HCT116 (cell line): ENCODE results near the gene MCL1. TPM values are rescaled to one million over a fixed set of nuclear protein-coding genes. Genes with fewer than 3 reads are reported as not detected.

ENCODE experiments used
- ATAC-seq: fragments of 200-7000 bp; cut with Tn5 transposase; 2 replicates; pipeline ENCODE4 v1.9.1; 2020; ENCODE audit warnings: mild to moderate bottlenecking, moderate library complexity
- BruUV-seq: library from RNA; stranded (reverse); fragments of 400-500 nt; replicated peaks from 2 replicates; lab custom pipeline; 2021; lab: Mats Ljungman, UMichigan
- CTCF ChIA-PET: fragments of 300-600 bp; sonication (Branson Sonifier 250); formaldehyde crosslinking; loops from one replicate; lab custom pipeline; 2021; ENCODE audit warnings: antibody characterized with exemption; lab: Charles Lee
- POLR2A ChIA-PET: fragments of 300-600, 350-600 bp; sonication (Branson Sonifier 250); formaldehyde crosslinking; loops from one replicate; lab custom pipeline; 2021; ENCODE audit warnings: antibody characterized with exemption; lab: Charles Lee
- RAD21 ChIA-PET, 2 experiments: fragments of 300-600 bp; sonication (Branson Sonifier 250); formaldehyde crosslinking; loops; one replicate each; lab custom pipeline; 2023; ENCODE audit warnings: low total read pairs in 2 of 2; ENCODE audit not compliant: uncharacterized antibody in 2 of 2, unreplicated experiment in 2 of 2, low non-redundant PET in 1 of 2; lab: Charles Lee
- DNase-seq: peaks from one replicate; pipeline ENCODE4 v3.0.0-alpha.2; 2010; ENCODE audit warnings: low read depth, low spot score
- H2AFZ ChIP-seq: fragments of 200-600 bp; shearing (Covaris generic), sonication (generic); 2 replicates; pipeline ENCODE4 v1.6.1; 2017; ENCODE audit warnings: low read depth, mixed run types, mixed read lengths, antibody characterized with exemption, low read length; ENCODE audit not compliant: poor library complexity, severe bottlenecking
- H3K27ac ChIP-seq: 2 replicates; pipeline ENCODE4 v1.5.1; 2012; ENCODE audit warnings: low read depth, low read length
- H3K27me3 ChIP-seq: fragments of 200-600 bp; sonication (generic); 2 replicates; pipeline ENCODE4 v1.6.1; 2016; ENCODE audit warnings: mixed run types, low read length, mixed read lengths; ENCODE audit not compliant: insufficient read depth
- H3K36me3 ChIP-seq, 2 experiments: fragments of 200-500 bp in 1 of 2; fragments of 200-600 bp in 1 of 2; sonication (Bioruptor generic) in 1 of 2; sonication (generic) in 1 of 2; 2 replicates each; pipeline versions ENCODE4 v1.5.1 to v1.6.1; 2014 to 2016; ENCODE audit warnings: low read length in 2 of 2, inconsistent platforms in 1 of 2, mixed read lengths in 1 of 2, mixed run types in 1 of 2; ENCODE audit not compliant: insufficient read depth in 2 of 2, control insufficient read depth in 1 of 2
- H3K4me1 ChIP-seq, 2 experiments: fragments of 200-600 bp in 1 of 2; sonication (generic) in 1 of 2; 2 replicates each; pipeline versions ENCODE4 v1.5.1 to v1.6.1; 2012 to 2017; ENCODE audit warnings: low read length in 2 of 2, inconsistent platforms in 1 of 2, mild to moderate bottlenecking in 1 of 2, mixed read lengths in 1 of 2, mixed run types in 1 of 2, moderate library complexity in 1 of 2; ENCODE audit not compliant: insufficient read depth in 2 of 2, control insufficient read depth in 1 of 2
- H3K4me2 ChIP-seq: fragments of 200-600 bp; sonication (generic); 2 replicates; pipeline ENCODE4 v1.6.1; 2017; ENCODE audit warnings: mixed run types, low read length, mixed read lengths
- H3K4me3 ChIP-seq, 2 experiments: fragments of 200-600 bp in 1 of 2; sonication (generic) in 1 of 2; replicated peaks in 1 of 2; 2 replicates each; pipeline ENCODE4 v1.5.1; 2011 to 2016; ENCODE audit warnings: low read length in 2 of 2, control low read depth in 1 of 2, low read depth in 1 of 2, mild to moderate bottlenecking in 1 of 2, mixed read lengths in 1 of 2, mixed run types in 1 of 2
- H3K79me2 ChIP-seq: fragments of 200-600 bp; sonication (generic); 2 replicates; pipeline ENCODE4 v1.6.1; 2017; ENCODE audit warnings: mild to moderate bottlenecking, mixed run types, low read length, moderate library complexity, mixed read lengths; ENCODE audit not compliant: insufficient read depth
- H3K9ac ChIP-seq: fragments of 200-600 bp; sonication (generic); 2 replicates; pipeline ENCODE4 v1.6.1; 2016; ENCODE audit warnings: low read length, mixed read lengths
- H3K9me2 ChIP-seq: fragments of 200-600 bp; sonication (generic), shearing (Covaris generic); 2 replicates; pipeline ENCODE4 v1.6.1; 2017; ENCODE audit warnings: mixed run types, mild to moderate bottlenecking, moderate library complexity; ENCODE audit not compliant: insufficient read depth
- H3K9me3 ChIP-seq, 2 experiments: fragments of 200-500 bp in 1 of 2; fragments of 200-600 bp in 1 of 2; sonication (Bioruptor generic) in 1 of 2; sonication (generic) in 1 of 2; 2 replicates each; pipeline ENCODE4 v1.6.1; 2014 to 2017; ENCODE audit warnings: low read length in 2 of 2, mixed read lengths in 2 of 2, inconsistent platforms in 1 of 2, low read depth in 1 of 2, mild to moderate bottlenecking in 1 of 2, mixed run types in 1 of 2, moderate library complexity in 1 of 2; ENCODE audit not compliant: control insufficient read depth in 1 of 2, insufficient read depth in 1 of 2
- H4K20me1 ChIP-seq: fragments of 200-600 bp; sonication (generic), shearing (Covaris generic); 2 replicates; pipeline ENCODE4 v1.6.1; 2017; ENCODE audit warnings: mixed run types, mild to moderate bottlenecking, moderate library complexity; ENCODE audit not compliant: insufficient read depth
- CBX3 ChIP-seq: IDR thresholded peaks from 2 replicates; pipeline ENCODE4 v1.6.1; 2012; ENCODE audit warnings: low read depth
- CEBPB ChIP-seq: IDR thresholded peaks from 2 replicates; pipeline ENCODE4 v1.6.1; 2012; ENCODE audit warnings: low read depth
- EGR1 ChIP-seq: IDR thresholded peaks from 2 replicates; pipeline ENCODE4 v1.6.1; 2012; ENCODE audit warnings: low read depth
- EZH2 ChIP-seq: fragments of 200-600 bp; sonication (generic); IDR thresholded peaks from 2 replicates; pipeline ENCODE4 v1.6.1; 2017; ENCODE audit warnings: antibody characterized with exemption, mixed run types
- EZH2phosphoT487 ChIP-seq: fragments of 200-600 bp; IDR thresholded peaks from 2 replicates; pipeline ENCODE4 v1.6.1; 2018; ENCODE audit warnings: antibody characterized with exemption, borderline replicate concordance
- FOSL1 ChIP-seq: IDR thresholded peaks from 2 replicates; pipeline ENCODE4 v1.6.1; 2012; ENCODE audit warnings: low read depth
- POLR2A ChIP-seq: IDR thresholded peaks from 2 replicates; pipeline ENCODE4 v1.7.0; 2011; ENCODE audit warnings: borderline replicate concordance; ENCODE audit not compliant: insufficient read depth, insufficient read length; ENCODE audit errors: extremely low read depth
- POLR2AphosphoS5 ChIP-seq: IDR thresholded peaks from 2 replicates; pipeline ENCODE4 v1.6.1; 2011; ENCODE audit warnings: mild to moderate bottlenecking, low read depth, low read length, moderate library complexity
- RAD21 ChIP-seq: IDR thresholded peaks from 2 replicates; pipeline ENCODE4 v1.6.1; 2012; ENCODE audit warnings: low read depth, mild to moderate bottlenecking
- SIN3A ChIP-seq: IDR thresholded peaks from 2 replicates; pipeline ENCODE4 v1.6.1; 2012; ENCODE audit warnings: low read depth
- SP1 ChIP-seq: IDR thresholded peaks from 2 replicates; pipeline ENCODE4 v1.6.1; 2012; ENCODE audit warnings: low read depth
- SRF ChIP-seq: IDR thresholded peaks from 2 replicates; pipeline ENCODE4 v1.6.1; 2012; ENCODE audit warnings: low read depth
- YY1 ChIP-seq: IDR thresholded peaks from 2 replicates; pipeline ENCODE4 v1.6.1; 2011; ENCODE audit warnings: low read length, low read depth, moderate library complexity, mild to moderate bottlenecking; ENCODE audit not compliant: insufficient replicate concordance; ENCODE audit errors: extremely low read depth
- ZFX ChIP-seq: fragments of 450-650 bp; IDR thresholded peaks from 2 replicates; pipeline ENCODE4 v1.6.1; 2017
- ZNF274 ChIP-seq: fragments of 200-500 bp; sonication (Bioruptor generic); IDR thresholded peaks from 2 replicates; pipeline ENCODE4 v1.6.1; 2014; ENCODE audit warnings: mild to moderate bottlenecking, low read depth, low read length, inconsistent platforms
- intact Hi-C: fragments of 100-400 bp; cut with micrococcal nuclease; formaldehyde crosslinking; loops from 2 replicates; pipeline ENCODE4 v1.10.0; 2022
- total RNA-seq: library from RNA; stranded (reverse); gene quantifications from one replicate; pipeline ENCODE4 v1.2.1, GENCODE V29; 2021; ENCODE audit not compliant: unreplicated experiment
- TF ChIP-seq, protein P1 (sequence below): IDR thresholded peaks from 2 replicates; pipeline ENCODE4 v1.6.1; 2012; ENCODE audit warnings: low read depth
- TF ChIP-seq, protein P2 (sequence below): IDR thresholded peaks from 2 replicates; pipeline ENCODE4 v1.6.1; 2011; ENCODE audit warnings: mild to moderate bottlenecking, low read length, moderate library complexity; ENCODE audit not compliant: insufficient replicate concordance; ENCODE audit errors: extremely low read depth
- TF ChIP-seq, protein P3 (sequence below), 3 experiments: fragments of 200-600 bp in 1 of 3; sonication (generic) in 1 of 3; IDR thresholded peaks in 2 of 3; conservative IDR thresholded peaks in 1 of 3; 2 replicates each; pipeline ENCODE4 v1.5.1; 2012 to 2017; ENCODE audit warnings: low read depth in 2 of 3, low read length in 2 of 3, antibody characterized with exemption in 1 of 3, borderline replicate concordance in 1 of 3, control low read depth in 1 of 3, mild to moderate bottlenecking in 1 of 3, mixed read lengths in 1 of 3, mixed run types in 1 of 3, moderate library complexity in 1 of 3; ENCODE audit not compliant: insufficient read depth in 1 of 3
- TF ChIP-seq, protein P4 (sequence below): IDR thresholded peaks from 2 replicates; pipeline ENCODE4 v1.6.1; 2012

Gene MCL1
- total RNA-seq, 1 experiment from 2014 or later, result 146 TPM

DNA sequence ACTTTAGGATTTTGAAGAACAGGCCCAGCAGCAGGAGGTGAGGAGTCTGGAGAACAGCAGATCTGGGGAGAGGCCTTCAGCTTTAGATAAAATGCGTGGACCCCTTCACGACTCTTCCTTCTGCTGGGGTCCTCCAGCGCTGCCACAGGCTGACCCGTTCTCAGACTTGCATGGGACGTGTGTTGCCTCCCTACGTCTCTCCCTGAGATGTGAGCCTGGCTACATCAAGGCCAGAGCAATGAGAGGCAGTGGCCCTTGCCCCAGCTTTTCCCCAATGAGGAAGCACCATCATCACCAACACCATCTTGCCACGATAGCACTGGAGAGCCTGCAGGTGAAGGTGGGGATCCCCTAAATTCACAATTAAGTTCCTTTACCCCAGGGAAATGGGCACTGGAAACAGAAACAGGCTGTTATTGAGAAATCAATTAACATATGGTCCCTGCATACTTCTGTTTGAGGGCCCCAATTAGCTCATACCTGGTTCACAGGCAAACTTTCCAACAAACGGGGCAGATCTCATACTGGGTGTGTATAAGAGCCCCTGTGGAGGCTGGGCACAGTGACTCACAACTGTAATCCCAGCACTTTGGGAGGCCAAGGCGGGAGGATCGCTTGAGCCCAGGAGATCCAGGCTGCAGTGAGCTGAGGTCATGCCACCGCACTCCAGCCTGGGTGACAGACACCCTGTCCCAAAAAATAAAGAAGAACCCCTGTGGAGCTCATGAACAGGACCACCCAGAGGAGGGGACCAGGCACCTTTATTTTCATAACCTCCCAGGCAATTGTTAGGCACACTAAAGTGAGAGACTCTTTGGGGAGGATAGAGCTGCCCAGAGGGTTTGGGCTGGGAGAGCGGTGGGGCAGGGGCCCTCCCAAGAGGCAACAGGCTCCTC, 42.3 kb downstream of the MCL1 start:
- Histone ChIP-seq H3K4me1 (peaks cover 6 to 44% of the 10 kb centered on the region in 2 experiments; a peak in 3 of 4 replicates), H3K27ac (no peak overlapping the region), H3K4me3 (no peak overlapping the region), H4K20me1 (no peaks in the 10 kb centered on the region), H3K4me2 (peak overlapping the region; percentile 37), H3K9ac (no peak overlapping the region), H3K36me3 (no peaks in the 10 kb centered on the region), H3K9me2 (no peaks in the 10 kb centered on the region), H3K79me2 (no peaks in the 10 kb centered on the region), H3K9me3 (no peaks in the 10 kb centered on the region), H2AFZ (no peak overlapping the region), H3K27me3 (no peaks in the 10 kb centered on the region)
- intact Hi-C loops, result no loop called here
- BruUV-seq, result no TSS peak
- ChIA-PET RAD21 (no interaction called here), POLR2A (no interaction called here), CTCF (interaction anchor here (0.6 to 1.3 kb wide), 6 partner anchors 11 to 459 kb away, joined by 3 to 4 read pairs (median 4); no protein-coding TSS in a partner anchor)
- DNase-seq, result no peak
- ATAC-seq, result peak; percentile 25; the same call in 1 of the 2 replicates
- TF ChIP-seq SP1, result no peak
- TF ChIP-seq SIN3A, result no peak
- no peak for TF ChIP-seq EZH2phosphoT487
- no peak for TF ChIP-seq FOSL1
- TF ChIP-seq, protein P1, sequence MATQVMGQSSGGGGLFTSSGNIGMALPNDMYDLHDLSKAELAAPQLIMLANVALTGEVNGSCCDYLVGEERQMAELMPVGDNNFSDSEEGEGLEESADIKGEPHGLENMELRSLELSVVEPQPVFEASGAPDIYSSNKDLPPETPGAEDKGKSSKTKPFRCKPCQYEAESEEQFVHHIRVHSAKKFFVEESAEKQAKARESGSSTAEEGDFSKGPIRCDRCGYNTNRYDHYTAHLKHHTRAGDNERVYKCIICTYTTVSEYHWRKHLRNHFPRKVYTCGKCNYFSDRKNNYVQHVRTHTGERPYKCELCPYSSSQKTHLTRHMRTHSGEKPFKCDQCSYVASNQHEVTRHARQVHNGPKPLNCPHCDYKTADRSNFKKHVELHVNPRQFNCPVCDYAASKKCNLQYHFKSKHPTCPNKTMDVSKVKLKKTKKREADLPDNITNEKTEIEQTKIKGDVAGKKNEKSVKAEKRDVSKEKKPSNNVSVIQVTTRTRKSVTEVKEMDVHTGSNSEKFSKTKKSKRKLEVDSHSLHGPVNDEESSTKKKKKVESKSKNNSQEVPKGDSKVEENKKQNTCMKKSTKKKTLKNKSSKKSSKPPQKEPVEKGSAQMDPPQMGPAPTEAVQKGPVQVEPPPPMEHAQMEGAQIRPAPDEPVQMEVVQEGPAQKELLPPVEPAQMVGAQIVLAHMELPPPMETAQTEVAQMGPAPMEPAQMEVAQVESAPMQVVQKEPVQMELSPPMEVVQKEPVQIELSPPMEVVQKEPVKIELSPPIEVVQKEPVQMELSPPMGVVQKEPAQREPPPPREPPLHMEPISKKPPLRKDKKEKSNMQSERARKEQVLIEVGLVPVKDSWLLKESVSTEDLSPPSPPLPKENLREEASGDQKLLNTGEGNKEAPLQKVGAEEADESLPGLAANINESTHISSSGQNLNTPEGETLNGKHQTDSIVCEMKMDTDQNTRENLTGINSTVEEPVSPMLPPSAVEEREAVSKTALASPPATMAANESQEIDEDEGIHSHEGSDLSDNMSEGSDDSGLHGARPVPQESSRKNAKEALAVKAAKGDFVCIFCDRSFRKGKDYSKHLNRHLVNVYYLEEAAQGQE, result no peak
- TF ChIP-seq, protein P2, sequence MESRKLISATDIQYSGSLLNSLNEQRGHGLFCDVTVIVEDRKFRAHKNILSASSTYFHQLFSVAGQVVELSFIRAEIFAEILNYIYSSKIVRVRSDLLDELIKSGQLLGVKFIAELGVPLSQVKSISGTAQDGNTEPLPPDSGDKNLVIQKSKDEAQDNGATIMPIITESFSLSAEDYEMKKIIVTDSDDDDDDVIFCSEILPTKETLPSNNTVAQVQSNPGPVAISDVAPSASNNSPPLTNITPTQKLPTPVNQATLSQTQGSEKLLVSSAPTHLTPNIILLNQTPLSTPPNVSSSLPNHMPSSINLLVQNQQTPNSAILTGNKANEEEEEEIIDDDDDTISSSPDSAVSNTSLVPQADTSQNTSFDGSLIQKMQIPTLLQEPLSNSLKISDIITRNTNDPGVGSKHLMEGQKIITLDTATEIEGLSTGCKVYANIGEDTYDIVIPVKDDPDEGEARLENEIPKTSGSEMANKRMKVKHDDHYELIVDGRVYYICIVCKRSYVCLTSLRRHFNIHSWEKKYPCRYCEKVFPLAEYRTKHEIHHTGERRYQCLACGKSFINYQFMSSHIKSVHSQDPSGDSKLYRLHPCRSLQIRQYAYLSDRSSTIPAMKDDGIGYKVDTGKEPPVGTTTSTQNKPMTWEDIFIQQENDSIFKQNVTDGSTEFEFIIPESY, result no peak
- TF ChIP-seq ZFX, result no peak
- TF ChIP-seq POLR2A, result no peak
- no peak for TF ChIP-seq SRF
- no peak for TF ChIP-seq EGR1
- no peak for TF ChIP-seq CEBPB
- no peak for TF ChIP-seq YY1
- TF ChIP-seq CBX3, result no peak
- TF ChIP-seq, protein P3, sequence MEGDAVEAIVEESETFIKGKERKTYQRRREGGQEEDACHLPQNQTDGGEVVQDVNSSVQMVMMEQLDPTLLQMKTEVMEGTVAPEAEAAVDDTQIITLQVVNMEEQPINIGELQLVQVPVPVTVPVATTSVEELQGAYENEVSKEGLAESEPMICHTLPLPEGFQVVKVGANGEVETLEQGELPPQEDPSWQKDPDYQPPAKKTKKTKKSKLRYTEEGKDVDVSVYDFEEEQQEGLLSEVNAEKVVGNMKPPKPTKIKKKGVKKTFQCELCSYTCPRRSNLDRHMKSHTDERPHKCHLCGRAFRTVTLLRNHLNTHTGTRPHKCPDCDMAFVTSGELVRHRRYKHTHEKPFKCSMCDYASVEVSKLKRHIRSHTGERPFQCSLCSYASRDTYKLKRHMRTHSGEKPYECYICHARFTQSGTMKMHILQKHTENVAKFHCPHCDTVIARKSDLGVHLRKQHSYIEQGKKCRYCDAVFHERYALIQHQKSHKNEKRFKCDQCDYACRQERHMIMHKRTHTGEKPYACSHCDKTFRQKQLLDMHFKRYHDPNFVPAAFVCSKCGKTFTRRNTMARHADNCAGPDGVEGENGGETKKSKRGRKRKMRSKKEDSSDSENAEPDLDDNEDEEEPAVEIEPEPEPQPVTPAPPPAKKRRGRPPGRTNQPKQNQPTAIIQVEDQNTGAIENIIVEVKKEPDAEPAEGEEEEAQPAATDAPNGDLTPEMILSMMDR (IDR thresholded peaks at IDR 0.05 in 2 of 3, conservative IDR thresholded peaks at IDR 0.05 in 1 of 3; ENCODE audit: borderline replicate concordance in 1 of 3, insufficient read depth in 1 of 3, low read depth in 2 of 3, low read length in 2 of 3), result no peak
- TF ChIP-seq RAD21, result no peak
- no peak for TF ChIP-seq EZH2
- no peak for TF ChIP-seq ZNF274
- no peak for TF ChIP-seq POLR2AphosphoS5
- TF ChIP-seq, protein P4, sequence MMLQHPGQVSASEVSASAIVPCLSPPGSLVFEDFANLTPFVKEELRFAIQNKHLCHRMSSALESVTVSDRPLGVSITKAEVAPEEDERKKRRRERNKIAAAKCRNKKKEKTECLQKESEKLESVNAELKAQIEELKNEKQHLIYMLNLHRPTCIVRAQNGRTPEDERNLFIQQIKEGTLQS, result no peak
